HG03097 (cell line): ENCODE results near the gene ABHD17A.
"Not testable (repeated sequence)": the region's sequence is repeated elsewhere in the genome, so short reads cannot be mapped to it uniquely, and the experiment has no call there.

Experiments used
- ATAC-seq: cut with Tn5 transposase; IDR thresholded peaks from one replicate; pipeline ENCODE4 v1.9.1; 2021; ENCODE audit not compliant: unreplicated experiment, low FRiP score

Gene ABHD17A

GRCh38 chr19:1911098-1911497, 25.8 kb upstream of the ABHD17A start:
- no peak for ATAC-seq

- ATAC-seq: no peak
Measured at GRCh38 chr19:1910177-1910576, 24.9 kb upstream of the ABHD17A start.

- ATAC-seq: no peak
Measured at GRCh38 chr19:1909761-1910080, 24.4 kb upstream of the ABHD17A start.

GRCh38 chr19:1908364-1908678, 23.0 kb upstream of the ABHD17A start:
- ATAC-seq: no peak

GRCh38 chr19:1907563-1908363, 22.5 kb upstream of the ABHD17A start:
- no peak for ATAC-seq

- no peak for ATAC-seq
Measured at GRCh38 chr19:1906985-1907562, 21.8 kb upstream of the ABHD17A start.

GRCh38 chr19:1905863-1906375, 20.6 kb upstream of the ABHD17A start:
- no peak for ATAC-seq

- ATAC-seq: peak; percentile 80
Measured at GRCh38 chr19:1905110-1905862, 20.0 kb upstream of the ABHD17A start, which contains the start of the genes ADAT3 and SCAMP4. TSS of gene ADAT3 (plus strand) at chr19:1905399. CDS start at chr19:1912048, 6,649 bp downstream. TSS of gene SCAMP4 (plus strand) at chr19:1905399. CDS start at chr19:1915020, 9,621 bp downstream.

GRCh38 chr19:1904860-1905109, 19.5 kb upstream of the ABHD17A start:
- ATAC-seq: no peak

- ATAC-seq: no peak
Measured at GRCh38 chr19:1902923-1903322, 17.6 kb upstream of the ABHD17A start.

- ATAC-seq: no peak
Measured at GRCh38 chr19:1901940-1902404, 16.7 kb upstream of the ABHD17A start.

GRCh38 chr19:1896508-1896907, 11.2 kb upstream of the ABHD17A start:
- no peak for ATAC-seq

GRCh38 chr19:1893791-1894190, 8.5 kb upstream of the ABHD17A start:
- ATAC-seq: no peak

GRCh38 chr19:1889907-1890306, 4.6 kb upstream of the ABHD17A start:
- ATAC-seq: no peak

- no peak for ATAC-seq
Measured at GRCh38 chr19:1888385-1888784, 3.1 kb upstream of the ABHD17A start.

GRCh38 chr19:1886360-1886759, 1.1 kb upstream of the ABHD17A start:
- not testable (repeated sequence) for ATAC-seq

GRCh38 chr19:1884719-1885334, 469 bp downstream of the ABHD17A start:
- ATAC-seq: peak; percentile 14

GRCh38 chr19:1884291-1884718, 991 bp downstream of the ABHD17A start:
- ATAC-seq: no peak

GRCh38 chr19:1883784-1884183, 1.5 kb downstream of the ABHD17A start:
- ATAC-seq: no peak

- ATAC-seq: no peak
Measured at GRCh38 chr19:1882786-1883692, 2.3 kb downstream of the ABHD17A start.
